ENCODE data around the gene DHX40.

DNA sequence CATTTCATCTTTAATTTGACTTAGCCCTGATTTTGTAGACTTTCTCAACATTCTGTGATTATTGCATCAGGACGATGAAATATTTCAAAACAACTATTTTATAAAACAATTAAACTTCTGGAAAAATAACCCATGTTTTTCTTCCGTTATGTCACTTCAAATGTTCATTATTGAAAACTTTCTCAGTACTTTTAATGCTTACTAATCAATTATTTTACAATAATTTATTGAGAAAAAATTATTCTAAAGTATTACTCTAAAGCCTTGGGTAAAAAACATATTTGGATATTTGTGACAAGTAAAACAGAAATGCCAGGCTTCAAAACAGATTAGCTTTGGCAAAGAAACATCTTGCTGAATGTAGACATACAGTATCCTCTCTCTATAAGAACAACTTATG is 46.3 kb upstream of the DHX40 start:
- no peak for TF ChIP-seq POLR2AphosphoS5 (IDR thresholded peaks at IDR 0.05; ENCODE audit: borderline replicate concordance, low read depth, low read length)
- no peak for TF ChIP-seq EZH2 (IDR thresholded peaks at IDR 0.05)

Measured in SK-N-MC (cell line).